ENCODE measurements around the gene ZNF529. TPM values are rescaled to one million over a fixed set of nuclear protein-coding genes. Genes with fewer than 3 reads are reported as not detected.

The ZNF529 gene
- total RNA-seq, 1 experiment from 2014 or later, result 15.6 TPM

- H3K27me3 ChIP-seq (ENCODE audit: control insufficient read depth, insufficient read depth, low read length), result no peaks in the 10 kb centered on the region
- no peaks in the 10 kb centered on the region for H3K4me1 ChIP-seq (ENCODE audit: control insufficient read depth, insufficient read depth, low read length)
- DNase-seq (ENCODE audit: low read depth, low spot score) (no peak), ATAC-seq (no peak)
- peaks cover 15% of the 10 kb centered on the region; the same call in 1 of the 2 replicates for H3K36me3 ChIP-seq (ENCODE audit: control insufficient read depth, insufficient read depth, low read length)
- intact Hi-C loops (cut with micrococcal nuclease; ENCODE audit: unreplicated experiment), result no loop called here
- no peak overlapping the region for H3K27ac ChIP-seq (ENCODE audit: low read length)
- CTCF ChIA-PET, result no interaction called here
- TSS peak; percentile 19 for BruUV-seq (replicated peaks)
- in situ Hi-C loops (cut with HindIII; ENCODE audit: low pct_unique_long_range_greater_than_20kb, low sequenced_read_pairs), result no loop called here
- H3K9me3 ChIP-seq (ENCODE audit: control insufficient read depth, insufficient read depth, low read depth, low read length), result peaks cover 97% of the 10 kb centered on the region
- POLR2A ChIA-PET, result no interaction called here
- TF ChIP-seq SIN3A (IDR thresholded peaks at IDR 0.05; ENCODE audit: borderline replicate concordance, insufficient read depth, low read depth, low read length), result no peak
- TF ChIP-seq CTCF (IDR thresholded peaks at IDR 0.05), result no peak
- TF ChIP-seq TCF7L2 (IDR thresholded peaks at IDR 0.05; ENCODE audit: low read depth, low read length), result no peak
- TF ChIP-seq POLR2AphosphoS5 (IDR thresholded peaks at IDR 0.05; ENCODE audit: low read depth, low read length), result no peak
- TF ChIP-seq REST (IDR thresholded peaks at IDR 0.05; ENCODE audit: insufficient read depth in 1 of 2, low read depth in 2 of 2, low read length in 1 of 2), result no peak
- no peak overlapping the region for H3K4me3 ChIP-seq (ENCODE audit: low read depth in 2 of 2, low read length in 2 of 2)
Measured at GRCh38 chr19:36547001-36547732, 25.9 kb downstream of the ZNF529 start.

GRCh38 chr19:36528921-36529518, 44.1 kb downstream of the ZNF529 start:
- no peak for DNase-seq (ENCODE audit: low read depth, low spot score)
- TF ChIP-seq REST (IDR thresholded peaks at IDR 0.05; ENCODE audit: insufficient read depth in 1 of 2, low read depth in 2 of 2, low read length in 1 of 2) (no peak), CTCF (IDR thresholded peaks at IDR 0.05) (no peak), SIN3A (IDR thresholded peaks at IDR 0.05; ENCODE audit: borderline replicate concordance, insufficient read depth, low read depth, low read length) (no peak)
- Histone ChIP-seq H3K36me3 (ENCODE audit: control insufficient read depth, insufficient read depth, low read length) (peaks cover 7% of the 10 kb centered on the region; the same call in 1 of the 2 replicates), H3K27me3 (ENCODE audit: control insufficient read depth, insufficient read depth, low read length) (no peaks in the 10 kb centered on the region), H3K4me1 (ENCODE audit: control insufficient read depth, insufficient read depth, low read length) (peaks cover 4% of the 10 kb centered on the region; the same call in 1 of the 2 replicates), H3K27ac (ENCODE audit: low read length) (peak overlapping the region; percentile 95), H3K4me3 (ENCODE audit: low read depth in 2 of 2, low read length in 2 of 2) (peak overlapping the region; percentile 72 to 95), H3K9me3 (ENCODE audit: control insufficient read depth, insufficient read depth, low read depth, low read length) (peaks cover 40% of the 10 kb centered on the region)
- CTCF ChIA-PET, result no interaction called here
- ATAC-seq, result peak; percentile 34
- in situ Hi-C loops (cut with HindIII; ENCODE audit: low pct_unique_long_range_greater_than_20kb, low sequenced_read_pairs), result no loop called here
- intact Hi-C loops (cut with micrococcal nuclease; ENCODE audit: unreplicated experiment), result no loop called here
- BruUV-seq (replicated peaks), result no TSS peak
- POLR2A ChIA-PET, result interaction anchor here (0.6 to 1.0 kb wide), 3 partner anchors 16 to 963 kb away, joined by 3 to 7 read pairs (median 3); no protein-coding TSS in a partner anchor

Data from Panc1 (cell line).